CD4-positive, alpha-beta T cell treated with Interleukin-12 subunit alpha and Interleukin-12 subunit beta, for 1 hour (primary cell): ENCODE measurements around the gene CCND1.

Experiments used
- DNase-seq: peaks from one replicate; pipeline ENCODE4 v3.0.0-alpha.2; 2020

CCND1 gene

DNA sequence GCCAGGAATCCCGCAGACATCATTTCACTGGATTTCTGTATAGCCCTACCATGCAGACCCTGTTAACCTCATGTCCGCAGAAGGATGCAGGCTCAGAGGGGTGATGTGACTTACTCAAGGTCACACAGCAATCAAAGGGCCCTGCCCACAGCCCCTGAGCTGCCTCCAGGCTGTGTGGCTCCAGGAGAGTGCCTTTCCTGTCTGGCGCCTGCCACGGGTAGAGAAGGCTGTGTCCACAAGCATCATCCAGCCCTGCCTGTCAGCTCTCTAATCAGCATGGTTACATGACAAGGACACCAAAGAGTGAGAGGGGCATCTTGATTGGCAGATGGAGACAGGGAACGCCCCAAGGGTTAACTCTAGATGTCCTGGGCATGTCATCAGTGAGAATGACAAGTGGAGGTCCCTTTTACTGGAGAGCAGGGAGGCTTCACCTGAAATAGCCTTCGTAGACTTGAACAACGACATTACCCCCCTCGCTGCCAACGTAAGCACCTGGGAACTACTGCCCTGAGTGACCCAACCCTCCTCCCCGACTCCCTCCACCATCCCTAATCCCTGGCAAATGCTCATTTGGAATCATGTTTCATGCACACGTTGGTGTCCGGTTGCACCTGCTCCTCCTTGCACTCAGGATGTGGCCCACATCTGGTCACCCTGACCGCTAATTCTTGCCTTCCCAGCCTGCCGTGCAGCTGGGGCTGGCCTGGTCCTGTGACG lies 56.0 kb downstream of the CCND1 start:
- no peak for DNase-seq

DNA sequence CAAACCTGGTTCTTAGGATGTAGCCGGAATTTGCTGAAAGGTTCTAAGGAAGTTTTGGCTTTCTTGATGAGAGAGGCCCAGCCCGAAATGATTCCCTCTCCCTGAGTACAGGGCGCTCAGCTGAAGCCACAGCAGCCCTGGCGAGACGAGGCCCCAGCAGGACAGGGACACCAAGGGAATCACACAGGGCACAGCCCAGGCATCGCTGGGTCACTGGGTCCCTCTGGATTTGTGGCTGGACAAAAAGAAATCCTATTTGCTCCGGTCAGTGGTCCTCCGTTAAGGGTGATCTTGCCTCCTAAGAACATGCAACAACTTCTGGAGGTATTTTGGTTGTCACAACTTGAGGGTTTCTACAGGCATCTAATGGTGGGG lies 56.5 kb downstream of the CCND1 start:
- no peak for DNase-seq

DNA sequence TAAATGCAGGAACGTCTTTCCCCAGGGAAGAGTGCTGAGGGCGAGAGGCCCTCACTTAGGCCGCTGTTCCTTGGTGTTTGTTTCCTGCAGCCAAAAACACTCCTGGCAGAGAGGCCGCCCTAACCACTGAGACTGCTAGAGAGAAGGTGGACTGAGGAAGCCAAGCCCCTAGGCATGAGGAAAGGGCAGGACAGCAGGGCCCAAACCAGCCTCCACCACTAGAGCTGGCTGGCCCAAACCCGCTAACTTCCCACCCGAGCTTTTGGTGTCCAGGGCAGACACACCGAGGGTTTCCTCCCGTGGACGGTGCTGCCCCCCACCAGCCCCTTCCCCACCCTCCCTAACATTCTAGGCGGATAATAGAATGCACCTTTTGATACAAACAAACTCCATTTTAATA lies 56.9 kb downstream of the CCND1 start:
- no peak for DNase-seq

DNA sequence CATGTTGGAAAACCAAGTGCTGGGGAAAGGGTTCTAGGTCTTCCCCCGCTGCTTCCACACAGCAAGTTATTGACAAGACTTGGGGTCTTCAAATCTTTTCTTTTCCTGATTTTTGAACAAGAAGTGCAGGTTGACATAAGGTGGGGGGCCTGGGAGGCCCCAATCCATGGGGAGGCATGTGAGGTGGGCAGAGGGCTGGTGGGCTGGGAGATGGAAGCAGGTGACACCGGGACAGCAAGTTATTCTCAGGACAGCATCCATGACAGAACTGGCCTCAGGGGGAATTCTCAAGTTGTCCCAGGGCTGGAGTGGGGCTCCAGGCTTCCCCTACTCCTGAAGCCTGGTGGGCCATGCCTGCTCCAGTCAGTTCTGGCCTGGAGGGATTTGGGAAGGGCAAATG lies 57.4 kb downstream of the CCND1 start:
- DNase-seq = no peak

DNA sequence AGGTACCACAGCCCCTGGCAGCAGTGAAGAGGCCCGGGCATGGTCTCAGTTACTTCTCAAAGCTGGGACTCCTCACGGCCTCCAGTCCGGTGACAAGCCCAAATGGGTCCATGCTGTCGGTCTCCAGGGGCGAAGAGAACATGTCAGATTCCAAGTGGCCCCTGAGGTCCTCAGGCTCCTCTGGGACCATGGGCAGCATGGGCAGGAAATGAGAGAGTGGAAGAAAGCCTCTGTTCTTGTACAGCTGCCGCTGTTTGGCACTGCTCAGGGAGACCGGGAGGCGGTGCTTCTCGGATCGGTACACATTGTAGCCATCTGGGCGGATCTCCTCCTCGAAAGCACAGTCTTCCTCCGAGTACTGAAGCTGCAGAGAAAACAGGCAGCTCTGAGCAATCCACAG lies 58.3 kb downstream of the CCND1 start:
- DNase-seq = no peak

DNA sequence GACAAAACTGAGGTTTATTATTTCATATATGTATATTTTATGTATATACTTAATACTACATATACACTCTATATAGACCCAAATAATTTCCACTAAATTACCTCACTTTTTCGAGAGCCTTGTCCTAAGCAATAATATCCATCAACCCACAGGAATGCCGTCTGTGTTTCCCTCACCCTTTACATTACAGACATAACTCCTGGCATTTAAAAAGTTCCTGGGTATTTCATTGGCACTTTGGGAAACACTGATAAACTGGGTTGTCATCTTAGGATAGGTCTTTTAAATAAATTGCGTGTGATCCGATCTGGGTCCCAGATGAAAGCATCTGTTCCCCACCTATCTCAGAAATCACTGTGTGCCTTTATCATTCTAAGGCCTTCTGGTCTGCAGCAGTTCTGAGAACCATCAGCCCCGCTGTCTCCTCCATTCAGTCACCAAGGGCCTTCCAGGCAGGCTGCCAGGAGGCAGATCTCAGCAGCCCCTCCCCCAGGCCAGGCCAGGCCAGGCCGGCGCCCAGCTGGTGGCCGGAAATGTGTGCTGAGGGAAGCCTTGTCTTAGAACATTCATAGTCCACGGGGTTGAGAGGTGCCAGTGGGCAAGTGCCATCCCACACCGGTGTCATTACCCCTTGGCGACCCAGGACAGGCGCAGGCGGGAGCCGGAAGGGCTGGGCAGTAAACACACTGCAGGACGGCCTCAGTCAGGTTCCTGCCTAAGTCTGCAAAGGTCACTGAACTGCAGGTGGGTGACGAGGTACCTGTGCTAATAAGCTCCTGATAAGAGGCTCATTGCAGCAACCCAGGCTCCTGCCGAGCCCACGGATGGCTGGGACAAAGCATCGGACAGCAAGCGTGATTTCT lies 59.6 kb downstream of the CCND1 start:
- DNase-seq = no peak

DNA sequence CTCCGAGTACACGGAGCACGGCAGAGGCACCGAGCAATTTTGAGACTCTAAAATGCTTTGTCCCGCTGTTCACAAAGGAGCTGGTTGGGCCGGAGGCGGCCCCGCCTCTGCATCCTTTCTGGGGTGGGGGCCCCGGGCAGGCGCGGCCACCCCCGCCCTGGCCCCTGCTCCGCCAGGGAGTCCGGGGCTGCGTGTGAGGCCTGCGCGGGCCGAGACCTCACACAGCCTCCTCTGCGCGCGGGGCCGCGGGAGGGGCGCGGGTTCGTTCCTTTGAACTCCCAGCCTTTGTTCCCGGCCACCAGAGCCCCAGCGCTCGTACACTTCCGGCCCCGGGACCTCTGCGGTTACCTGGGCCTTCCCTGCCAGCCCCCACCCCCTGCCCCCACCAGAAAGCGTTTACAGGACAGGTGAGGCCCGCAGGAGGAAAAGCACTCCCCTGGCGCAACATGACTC lies 61.3 kb downstream of the CCND1 start:
- no peak for DNase-seq

DNA sequence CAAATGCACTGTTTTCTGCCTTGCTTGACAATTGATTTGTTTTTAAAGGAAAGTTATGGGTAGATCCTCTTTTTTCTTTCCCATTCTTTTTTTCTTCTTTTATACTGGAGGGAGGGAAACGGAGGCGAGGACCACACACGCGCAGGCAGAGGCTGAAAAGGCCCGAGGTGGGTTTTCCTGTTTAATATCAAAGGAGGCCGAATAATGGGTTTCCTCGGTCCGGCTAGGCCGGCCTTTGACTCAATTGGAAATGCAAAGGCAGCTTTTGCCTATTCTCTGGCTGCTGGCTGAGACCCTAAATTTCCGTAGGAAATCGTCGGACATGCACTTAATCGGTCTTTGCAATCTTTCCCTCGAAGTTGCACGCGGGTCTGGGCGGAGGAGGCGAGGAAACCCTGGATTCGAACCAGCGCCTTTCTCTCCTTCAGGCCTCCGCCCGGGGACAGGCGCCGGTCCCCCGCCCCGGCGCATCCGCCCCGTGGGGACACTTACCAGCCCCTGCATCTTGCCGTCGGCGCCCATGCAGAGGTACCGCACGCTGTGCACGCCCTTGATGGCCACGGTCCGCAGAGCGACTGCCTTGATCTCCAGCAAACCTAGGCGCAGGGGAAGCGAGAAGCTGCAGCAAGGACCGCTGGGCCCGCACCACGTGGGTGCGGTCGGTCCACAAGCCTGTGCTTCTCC lies 62.0 kb downstream of the CCND1 start:
- DNase-seq = no peak

DNA sequence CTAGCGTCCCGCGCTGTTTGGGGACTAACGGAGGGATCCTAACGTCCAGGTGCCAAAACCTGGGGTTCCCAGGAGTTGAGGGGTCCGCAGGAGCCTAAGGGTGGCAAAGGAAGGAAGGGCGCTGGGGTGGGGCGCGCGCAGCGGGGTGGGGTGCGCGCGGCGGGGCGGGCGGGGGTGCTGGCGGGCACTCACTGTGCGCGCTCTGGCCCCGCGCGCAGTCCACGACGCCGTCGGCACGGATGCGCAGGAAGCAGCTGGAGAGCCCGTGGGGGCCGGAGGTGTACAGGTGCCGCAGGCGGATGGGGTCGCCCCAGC lies 62.5 kb downstream of the CCND1 start:
- no peak for DNase-seq
